Naive B cell (primary cell): Measurements from ENCODE around the gene XCL1. TPM values are rescaled to one million over a fixed set of nuclear protein-coding genes. Genes with fewer than 3 reads are reported as not detected.
A peak's percentile ranks its signal among the peaks of the same experiment; 100 is the strongest.
"Not testable (repeated sequence)": the region's sequence is repeated elsewhere in the genome, so short reads cannot be mapped to it uniquely, and the experiment has no call there.

ENCODE experiments used
- ATAC-seq, 2 donors: fragments of 150-1000 bp; cut with Tn5 transposase; 2 replicates each; pipeline ENCODE4 v1.10.0; 2021; ENCODE audit warnings: low read depth in 2 of 2, mild to moderate bottlenecking in 2 of 2, moderate library complexity in 2 of 2
- DNase-seq: peaks from one replicate; pipeline ENCODE4 v3.0.0; 2022
- H3K27ac Mint-ChIP-seq, 6 donors: one replicate each; pipeline ENCODE4 v1.8.0; 2020 to 2022; ENCODE audit warnings: mild to moderate bottlenecking in 6 of 6, mixed read lengths in 6 of 6, moderate library complexity in 5 of 6, inconsistent platforms in 2 of 6
- H3K27me3 Mint-ChIP-seq, 3 donors: one replicate each; pipeline ENCODE4 v1.8.0; 2021 to 2022; ENCODE audit warnings: mixed read lengths in 3 of 3, mild to moderate bottlenecking in 1 of 3
- H3K36me3 Mint-ChIP-seq, 2 donors: one replicate each; pipeline ENCODE4 v1.8.0; 2020 to 2022; ENCODE audit warnings: mixed read lengths in 2 of 2, inconsistent platforms in 1 of 2, mild to moderate bottlenecking in 1 of 2
- H3K4me1 Mint-ChIP-seq, 3 donors: one replicate each; pipeline ENCODE4 v1.8.0; 2020 to 2022; ENCODE audit warnings: mixed read lengths in 3 of 3, inconsistent platforms in 1 of 3, mild to moderate bottlenecking in 1 of 3, moderate library complexity in 1 of 3
- H3K4me3 Mint-ChIP-seq, 8 donors: one replicate each; pipeline ENCODE4 v1.8.0; 2020 to 2022; ENCODE audit warnings: mild to moderate bottlenecking in 8 of 8, mixed read lengths in 8 of 8, moderate library complexity in 8 of 8, inconsistent platforms in 2 of 8
- H3K9me3 Mint-ChIP-seq, 7 donors: one replicate each; pipeline ENCODE4 v1.8.0; 2020 to 2022; ENCODE audit warnings: mixed read lengths in 7 of 7, mild to moderate bottlenecking in 5 of 7, inconsistent platforms in 2 of 7, moderate library complexity in 1 of 7
- polyA plus RNA-seq, 6 donors: library from polyadenylated mRNA; unstranded; fragments of 300-500 nt; fragmentation: Illumina TruSeq; gene quantifications; one replicate each; pipeline ENCODE4 v1.2.3, GENCODE V29; 2021; ENCODE audit warnings: low read depth in 6 of 6

The XCL1 gene, protein sequence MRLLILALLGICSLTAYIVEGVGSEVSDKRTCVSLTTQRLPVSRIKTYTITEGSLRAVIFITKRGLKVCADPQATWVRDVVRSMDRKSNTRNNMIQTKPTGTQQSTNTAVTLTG
- under 1 TPM in 2 of 6 donors, not detected in 4; 0.19 to 0.21 TPM for polyA plus RNA-seq

DNA sequence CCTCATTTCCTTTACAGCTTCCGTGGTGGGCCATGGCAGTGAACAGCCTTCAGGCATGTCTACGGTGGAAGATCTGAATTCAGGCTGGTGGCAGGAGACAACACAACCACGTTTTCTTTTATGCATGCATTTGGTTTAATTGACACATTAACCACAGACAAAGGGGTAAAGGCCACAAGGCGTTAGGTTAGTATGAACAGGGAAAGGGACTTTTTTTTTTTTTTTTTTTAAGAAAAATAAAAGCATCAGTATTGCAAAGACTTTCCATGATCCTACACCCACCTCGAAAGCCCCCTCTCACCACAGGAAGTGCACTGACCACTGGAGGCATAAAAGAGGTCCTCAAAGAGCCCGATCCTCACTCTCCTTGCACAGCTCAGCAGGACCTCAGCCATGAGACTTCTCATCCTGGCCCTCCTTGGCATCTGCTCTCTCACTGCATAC lies at the start of gene XCL1:
Gene XCL1 (plus strand): TSS at position 361 of the 444 bp plus-strand sequence. CDS start 33 bp downstream, at position 394.
- H3K27ac Mint-ChIP-seq = peak within 1 kb of the TSS in 1 of 6 donors; percentile 13
- DNase-seq, H3K27me3 Mint-ChIP-seq, H3K9me3 Mint-ChIP-seq, H3K4me3 Mint-ChIP-seq, H3K4me1 Mint-ChIP-seq, ATAC-seq, H3K36me3 Mint-ChIP-seq: not testable (repeated sequence)

DNA sequence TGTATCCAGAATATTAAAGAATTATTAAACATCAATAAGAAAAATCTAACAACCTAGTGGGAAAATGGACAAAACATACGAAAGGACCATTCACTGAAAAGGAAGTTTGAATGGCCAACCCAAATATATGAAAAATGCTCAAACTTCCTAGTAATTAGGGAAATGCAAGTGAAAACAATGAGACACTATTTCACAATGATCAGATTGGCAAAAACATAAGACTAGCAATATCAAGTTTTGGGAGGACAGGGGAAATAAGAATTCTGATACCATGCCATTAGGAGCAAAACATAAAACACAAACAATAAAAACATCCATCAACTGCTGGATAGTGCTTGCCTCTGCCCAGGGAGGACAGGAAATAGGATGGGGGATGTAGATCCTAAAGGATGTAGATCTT lies 46.9 kb upstream of the XCL1 start:
- no peak for ATAC-seq
- Mint-ChIP-seq H3K9me3 (peaks cover 0 to 3% (median 0%) of the 10 kb centered on the region in 7 donors), H3K27ac (no peak overlapping the region), H3K4me3 (no peak overlapping the region), H3K27me3 (no peaks in the 10 kb centered on the region), H3K4me1 (no peaks in the 10 kb centered on the region), H3K36me3 (peaks cover 0 to under 1% of the 10 kb centered on the region in 2 donors)
- no peak for DNase-seq

DNA sequence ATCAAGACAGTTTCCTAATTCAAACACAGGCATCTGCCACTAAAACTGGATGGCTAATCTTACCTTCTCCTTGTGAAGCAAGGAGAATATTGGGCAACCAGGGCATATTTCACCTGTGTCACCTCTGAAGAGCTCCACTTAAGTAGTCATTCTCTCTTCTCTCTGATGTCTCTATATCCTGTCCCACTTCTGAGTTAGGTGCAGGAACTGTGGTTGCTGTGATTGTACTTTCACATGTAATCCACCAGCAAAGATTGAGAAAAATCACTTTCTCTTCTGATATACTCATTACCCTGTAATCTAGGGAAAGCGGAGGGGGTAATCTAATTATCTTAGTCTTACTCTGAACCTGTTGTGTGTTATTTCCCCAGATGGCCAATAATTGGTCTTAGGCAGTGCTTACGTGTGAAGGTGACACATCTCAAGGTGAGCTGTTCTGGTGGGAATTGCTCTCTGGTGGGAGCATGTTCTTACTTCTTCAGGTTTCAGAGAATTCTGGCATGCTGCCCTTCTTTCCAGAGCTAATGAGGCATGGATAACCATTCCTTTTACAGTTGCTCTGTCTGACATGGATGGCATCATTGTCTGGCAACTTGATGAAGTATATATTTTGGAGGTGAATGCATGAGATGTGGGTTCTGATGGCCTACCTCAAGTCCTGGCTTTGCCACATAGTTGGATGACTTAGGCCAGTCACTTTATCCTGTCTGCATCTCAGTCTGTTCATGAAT lies 44.6 kb upstream of the XCL1 start:
- Mint-ChIP-seq H3K36me3 (no peaks in the 10 kb centered on the region), H3K9me3 (peaks cover 0 to under 1% (median 0%) of the 10 kb centered on the region in 7 donors), H3K27ac (peak overlapping the region in 1 of 6 donors; percentile 54), H3K27me3 (no peaks in the 10 kb centered on the region), H3K4me3 (no peak overlapping the region), H3K4me1 (peaks cover 5 to 12% (median 8%) of the 10 kb centered on the region in 3 donors)
- ATAC-seq (no peak), DNase-seq (no peak)

DNA sequence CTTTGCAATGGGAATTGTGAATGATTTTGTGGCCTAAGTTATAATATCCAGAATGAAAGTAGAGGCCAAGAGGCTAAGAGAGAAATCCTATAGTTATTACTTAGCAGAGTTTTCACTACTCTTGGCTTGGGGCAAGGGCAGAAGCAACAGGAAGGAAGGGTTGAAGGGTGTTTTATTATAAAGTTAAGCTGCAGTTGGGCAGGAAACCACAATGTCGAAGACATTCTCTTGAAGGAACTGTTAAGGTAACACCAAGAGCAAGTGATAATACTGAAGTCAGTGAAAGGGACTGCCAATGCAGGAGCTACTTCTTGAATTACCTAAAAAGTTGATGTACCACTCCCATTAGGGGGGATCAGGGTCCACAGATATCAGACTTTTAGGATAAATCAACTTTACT lies 40.9 kb upstream of the XCL1 start:
- Mint-ChIP-seq H3K36me3 (no peaks in the 10 kb centered on the region), H3K27ac (peak overlapping the region in 4 of 6 donors; percentile 41 to 87 (median 64)), H3K27me3 (no peaks in the 10 kb centered on the region), H3K9me3 (peaks cover 0 to 2% (median 0%) of the 10 kb centered on the region in 7 donors), H3K4me3 (peak overlapping the region in 3 of 8 donors; percentile 2 to 51 (median 9)), H3K4me1 (peaks cover 5 to 12% (median 8%) of the 10 kb centered on the region in 3 donors)
- DNase-seq (no peak), ATAC-seq (peak in 1 of 2 donors; percentile 54)

DNA sequence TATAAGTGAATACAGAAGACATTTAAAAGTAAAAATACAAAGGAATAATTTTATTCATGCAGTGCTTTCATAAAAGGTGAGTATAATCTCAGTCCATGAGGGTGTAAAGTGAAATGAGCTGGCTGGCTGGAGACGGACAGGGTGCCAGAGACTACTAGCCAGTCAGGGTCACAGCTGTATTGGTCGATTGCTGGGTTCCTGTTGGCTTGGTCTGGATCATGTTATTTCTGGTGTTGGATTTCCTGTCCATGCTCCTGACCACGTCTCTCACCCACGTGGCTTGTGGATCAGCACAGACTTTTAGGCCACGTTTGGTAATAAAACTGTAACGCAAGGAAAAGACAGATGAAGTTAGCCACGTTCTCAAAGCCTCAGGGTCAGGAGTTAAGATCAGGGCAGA lies 35.6 kb upstream of the XCL1 start:
- H3K27me3 Mint-ChIP-seq, DNase-seq, H3K9me3 Mint-ChIP-seq, H3K4me3 Mint-ChIP-seq, ATAC-seq, H3K27ac Mint-ChIP-seq, H3K4me1 Mint-ChIP-seq, H3K36me3 Mint-ChIP-seq: not testable (repeated sequence)

DNA sequence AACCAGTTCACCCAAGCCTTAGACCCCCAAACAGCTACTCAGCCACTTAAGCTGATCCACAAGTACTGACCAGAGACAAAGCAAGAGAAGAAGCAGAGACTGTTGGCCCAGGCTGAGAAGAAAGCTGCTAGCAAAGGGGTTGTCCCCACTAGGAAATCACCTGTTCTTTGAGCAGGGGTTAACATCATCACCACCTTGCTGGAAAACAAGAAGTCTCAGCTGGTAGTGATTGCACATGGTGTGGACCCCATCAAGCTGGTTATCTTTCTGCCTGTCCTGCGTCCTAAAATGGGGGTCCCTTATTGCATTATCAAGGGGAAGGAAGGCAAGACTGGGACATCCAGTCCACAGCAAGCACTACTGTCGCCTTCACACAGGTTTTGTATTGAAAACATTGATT lies 33.4 kb upstream of the XCL1 start:
- H3K4me3 Mint-ChIP-seq, H3K36me3 Mint-ChIP-seq, H3K27me3 Mint-ChIP-seq, ATAC-seq, H3K27ac Mint-ChIP-seq, H3K9me3 Mint-ChIP-seq, H3K4me1 Mint-ChIP-seq, DNase-seq: not testable (repeated sequence)

DNA sequence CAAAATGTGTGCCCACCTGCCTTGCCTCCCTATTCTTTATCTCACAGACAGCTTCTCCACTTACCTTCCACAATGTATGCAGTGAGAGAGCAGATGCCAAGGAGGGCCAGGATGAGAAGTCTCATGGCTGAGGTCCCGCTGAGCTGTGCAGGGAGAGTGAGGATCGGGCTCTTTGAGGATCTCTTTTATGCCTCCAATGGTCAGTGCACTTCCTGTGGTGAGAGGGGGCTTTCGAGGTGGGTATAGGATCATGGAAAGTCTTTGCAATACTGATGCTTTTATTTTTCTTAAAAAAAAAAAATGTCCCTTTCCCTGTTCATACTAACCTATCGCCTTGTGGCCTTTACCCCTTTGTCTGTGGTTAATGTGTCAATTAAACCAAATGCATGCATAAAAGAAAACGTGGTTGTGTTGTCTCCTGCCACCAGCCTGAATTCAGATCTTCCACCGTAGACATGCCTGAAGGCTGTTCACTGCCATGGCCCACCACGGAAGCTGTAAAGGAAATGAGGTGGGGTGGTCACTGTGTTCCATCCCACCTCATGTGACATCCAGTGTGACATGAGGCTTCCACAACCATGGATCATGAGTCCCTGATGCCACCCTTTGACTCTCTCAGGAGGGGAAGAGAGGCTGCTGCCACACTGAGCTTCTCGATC lies 32.4 kb upstream of the XCL1 start, which contains the start of gene XCL2:
Gene XCL2 (minus strand): TSS at position 158 of the 659 bp plus-strand sequence. CDS start 33 bp downstream, at position 125.
- not testable (repeated sequence) for H3K27ac Mint-ChIP-seq, H3K4me1 Mint-ChIP-seq, H3K36me3 Mint-ChIP-seq, H3K27me3 Mint-ChIP-seq, ATAC-seq, H3K4me3 Mint-ChIP-seq, DNase-seq, H3K9me3 Mint-ChIP-seq

DNA sequence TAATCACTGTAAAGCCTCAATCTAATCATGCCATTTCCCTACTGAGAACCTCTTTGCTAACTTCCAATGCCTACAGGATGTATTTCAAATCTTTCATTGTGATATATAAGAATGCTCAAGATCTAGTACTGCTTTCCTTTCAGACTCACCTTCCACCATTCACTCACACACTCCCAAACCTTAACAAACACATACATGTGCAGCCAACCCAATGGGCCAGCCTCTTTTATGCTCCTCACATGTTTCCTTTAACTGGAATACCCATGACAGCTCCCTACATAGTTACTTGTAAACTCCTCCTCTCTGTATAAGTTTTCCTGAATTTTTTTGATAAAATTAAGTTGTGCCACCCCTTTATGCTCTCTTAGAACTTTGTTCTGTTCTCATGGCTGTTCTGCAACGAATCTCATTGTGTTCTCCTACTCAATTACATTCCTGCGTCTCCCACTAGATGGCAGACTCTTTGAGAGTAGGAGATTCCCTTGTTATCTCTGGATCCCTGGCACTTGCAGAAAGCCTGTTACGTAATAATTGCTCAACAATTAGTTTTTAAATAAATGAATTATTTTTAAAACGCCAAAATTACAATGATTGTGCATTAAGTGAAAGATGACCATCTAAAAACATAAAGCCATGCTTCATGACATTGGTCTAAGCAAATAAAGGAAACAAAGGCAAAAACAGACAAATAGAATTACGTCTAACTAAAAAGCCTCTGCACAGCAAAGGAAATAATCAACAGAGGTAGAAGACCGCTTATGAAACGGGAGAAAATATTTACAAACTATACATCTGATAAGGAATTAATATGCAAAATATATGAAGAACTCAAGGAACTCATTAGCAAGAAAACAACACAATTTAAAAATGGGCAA lies 30.5 kb upstream of the XCL1 start:
- Mint-ChIP-seq H3K9me3 (peaks cover 1 to 11% (median 5%) of the 10 kb centered on the region in 7 donors), H3K27ac (peak overlapping the region in 1 of 6 donors; percentile 39)
- H3K27me3 Mint-ChIP-seq, DNase-seq, H3K4me1 Mint-ChIP-seq, H3K4me3 Mint-ChIP-seq, ATAC-seq, H3K36me3 Mint-ChIP-seq: not testable (repeated sequence)

DNA sequence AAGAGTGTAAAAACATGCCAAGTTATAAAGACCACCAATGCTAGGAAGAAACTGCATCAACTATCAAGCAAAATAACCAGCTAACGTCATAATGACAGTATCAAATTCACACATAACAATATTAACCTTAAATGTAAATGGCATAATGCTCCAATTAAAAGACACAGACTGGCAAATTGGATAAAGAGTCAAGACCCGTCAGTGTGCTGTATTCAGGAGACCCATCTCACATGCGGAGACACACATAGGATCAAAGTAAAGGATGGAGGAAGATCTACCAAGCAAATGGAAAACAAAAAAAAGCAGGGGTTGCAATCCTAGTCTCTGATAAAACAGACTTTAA lies 29.9 kb upstream of the XCL1 start:
- not testable (repeated sequence) for H3K4me3 Mint-ChIP-seq, H3K4me1 Mint-ChIP-seq, H3K27me3 Mint-ChIP-seq, H3K27ac Mint-ChIP-seq, DNase-seq, ATAC-seq, H3K36me3 Mint-ChIP-seq
- H3K9me3 Mint-ChIP-seq = peaks cover 1 to 12% (median 5%) of the 10 kb centered on the region in 7 donors

DNA sequence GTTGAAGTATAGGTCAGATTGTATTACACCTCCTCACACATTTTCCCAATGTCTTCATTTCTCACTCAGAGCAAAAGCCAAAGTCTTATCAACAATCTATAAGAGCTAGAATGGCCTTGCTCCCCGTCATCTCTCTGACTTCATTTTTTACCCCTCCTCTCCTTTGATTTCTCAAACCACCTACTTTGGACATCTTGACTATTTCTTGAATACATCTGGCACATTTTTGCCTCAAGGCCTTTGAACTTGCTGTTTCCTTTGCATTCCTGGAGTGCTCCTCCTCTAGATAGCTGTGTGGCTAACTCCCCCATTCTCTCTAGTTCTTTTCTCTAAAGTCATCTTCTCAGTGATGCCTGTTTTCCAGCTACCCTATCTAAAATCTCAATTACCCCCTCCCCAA lies 25.4 kb upstream of the XCL1 start:
- Mint-ChIP-seq H3K27ac (no peak overlapping the region), H3K27me3 (no peaks in the 10 kb centered on the region)

DNA sequence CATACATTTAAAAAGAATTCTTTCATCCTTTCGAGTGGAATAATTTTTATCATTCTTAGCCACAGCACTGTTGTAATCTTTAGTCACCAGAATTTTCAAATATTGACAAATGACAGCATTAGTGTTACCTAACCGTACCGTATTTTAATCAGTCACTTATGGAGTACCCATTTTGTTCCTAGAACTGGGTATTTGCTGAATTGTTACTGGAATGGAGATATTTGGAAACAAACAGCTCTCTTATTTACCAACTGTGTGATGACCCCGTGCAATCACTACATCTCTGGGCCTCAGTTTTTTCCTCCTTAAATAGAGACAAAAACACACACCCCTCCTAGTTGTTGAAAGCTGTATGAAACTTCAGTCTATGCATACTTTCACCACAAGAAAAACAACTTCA lies 24.7 kb upstream of the XCL1 start:
- Mint-ChIP-seq H3K4me1 (peaks cover 0 to 9% (median 0%) of the 10 kb centered on the region in 3 donors), H3K9me3 (peaks cover 1 to 10% (median 4%) of the 10 kb centered on the region in 7 donors), H3K4me3 (no peak overlapping the region), H3K36me3 (no peaks in the 10 kb centered on the region), H3K27me3 (no peaks in the 10 kb centered on the region), H3K27ac (no peak overlapping the region)
- no peak for DNase-seq
- ATAC-seq = no peak

More for the DNA sequence above, 25.4 kb upstream of the XCL1 start:
- H3K36me3 Mint-ChIP-seq = no peaks in the 10 kb centered on the region
- H3K9me3 Mint-ChIP-seq = peaks cover 1 to 12% (median 5%) of the 10 kb centered on the region in 7 donors
- ATAC-seq (no peak), DNase-seq (no peak)
- peaks cover 0 to 9% (median 0%) of the 10 kb centered on the region in 3 donors for H3K4me1 Mint-ChIP-seq
- H3K4me3 Mint-ChIP-seq = no peak overlapping the region

DNA sequence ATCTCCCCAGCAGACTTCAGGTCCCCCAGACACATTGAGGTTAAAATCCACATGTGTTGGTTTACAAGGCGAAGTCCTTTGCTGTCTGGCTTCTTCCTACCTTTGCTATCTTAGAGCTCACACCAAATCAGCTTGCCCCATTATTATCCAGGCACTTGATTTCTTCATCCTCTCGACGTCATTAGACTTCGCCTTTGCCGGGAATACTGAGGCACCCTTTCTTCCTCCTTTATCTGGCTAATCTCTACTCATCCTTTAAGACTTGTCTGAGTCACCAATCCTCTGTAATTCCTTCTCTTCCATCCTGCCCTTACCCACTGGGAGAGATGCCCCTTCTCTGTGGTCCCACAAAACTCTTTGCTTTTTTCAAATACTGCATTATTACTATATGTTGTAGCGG lies 23.4 kb upstream of the XCL1 start:
- Mint-ChIP-seq H3K36me3 (no peaks in the 10 kb centered on the region), H3K4me1 (peaks cover 0 to 9% (median 0%) of the 10 kb centered on the region in 3 donors), H3K27ac (no peak overlapping the region), H3K27me3 (no peaks in the 10 kb centered on the region), H3K9me3 (peaks cover 0 to 10% (median 4%) of the 10 kb centered on the region in 7 donors), H3K4me3 (no peak overlapping the region)
- no peak for ATAC-seq
- DNase-seq = no peak
